ENCODE results near the gene DHFR.
"Not testable (repeated sequence)": the region's sequence is repeated elsewhere in the genome, so short reads cannot be mapped to it uniquely, and the experiment has no call there.

The DHFR gene

GRCh38 chr5:80588858-80589540, 65.8 kb downstream of the DHFR start:
- TF ChIP-seq MYC (IDR thresholded peaks at IDR 0.05; ENCODE audit: low read depth, low read length): no peak
- no peak for TF ChIP-seq CTCF (IDR thresholded peaks at IDR 0.05; ENCODE audit: low read depth, low read length)
- no peak for TF ChIP-seq POLR2A (IDR thresholded peaks at IDR 0.05; ENCODE audit: extremely low read depth, insufficient read length)
- no peak for TF ChIP-seq MAX (IDR thresholded peaks at IDR 0.05; ENCODE audit: low read depth, low read length)
- H3K4me3 ChIP-seq (ENCODE audit: low read depth, low read length): no peak overlapping the region
- no peak for DNase-seq (ENCODE audit: low read depth)

GRCh38 chr5:80584770-80585169, 70.0 kb downstream of the DHFR start:
- TF ChIP-seq CTCF (IDR thresholded peaks at IDR 0.05; ENCODE audit: low read depth, low read length) (no peak), MYC (IDR thresholded peaks at IDR 0.05; ENCODE audit: low read depth, low read length) (no peak), POLR2A (IDR thresholded peaks at IDR 0.05; ENCODE audit: extremely low read depth, insufficient read length) (no peak), MAX (IDR thresholded peaks at IDR 0.05; ENCODE audit: low read depth, low read length) (no peak)
- DNase-seq (ENCODE audit: low read depth): no peak
- H3K4me3 ChIP-seq (ENCODE audit: low read depth, low read length): no peak overlapping the region

GRCh38 chr5:80580291-80580690, 74.5 kb downstream of the DHFR start:
- DNase-seq (ENCODE audit: low read depth); H3K4me3 ChIP-seq (ENCODE audit: low read depth, low read length): not testable (repeated sequence)

- no peak for DNase-seq (ENCODE audit: low read depth)
- TF ChIP-seq MYC (IDR thresholded peaks at IDR 0.05; ENCODE audit: low read depth, low read length): no peak
- TF ChIP-seq POLR2A (IDR thresholded peaks at IDR 0.05; ENCODE audit: extremely low read depth, insufficient read length): no peak
- no peak for TF ChIP-seq CTCF (IDR thresholded peaks at IDR 0.05; ENCODE audit: low read depth, low read length)
- no peak for TF ChIP-seq MAX (IDR thresholded peaks at IDR 0.05; ENCODE audit: low read depth, low read length)
- H3K4me3 ChIP-seq (ENCODE audit: low read depth, low read length): no peak overlapping the region
Observed at GRCh38 chr5:80579050-80579449, 75.7 kb downstream of the DHFR start.

GRCh38 chr5:80577707-80578106, 77.1 kb downstream of the DHFR start:
- no peak for DNase-seq (ENCODE audit: low read depth)
- H3K4me3 ChIP-seq (ENCODE audit: low read depth, low read length): no peak overlapping the region
- no peak for TF ChIP-seq MAX (IDR thresholded peaks at IDR 0.05; ENCODE audit: low read depth, low read length)
- TF ChIP-seq CTCF (IDR thresholded peaks at IDR 0.05; ENCODE audit: low read depth, low read length): no peak
- TF ChIP-seq MYC (IDR thresholded peaks at IDR 0.05; ENCODE audit: low read depth, low read length): no peak
- no peak for TF ChIP-seq POLR2A (IDR thresholded peaks at IDR 0.05; ENCODE audit: extremely low read depth, insufficient read length)

GRCh38 chr5:80576383-80576782, 78.4 kb downstream of the DHFR start:
- no peak for DNase-seq (ENCODE audit: low read depth)
- TF ChIP-seq CTCF (IDR thresholded peaks at IDR 0.05; ENCODE audit: low read depth, low read length): no peak
- TF ChIP-seq MYC (IDR thresholded peaks at IDR 0.05; ENCODE audit: low read depth, low read length): no peak
- no peak for TF ChIP-seq MAX (IDR thresholded peaks at IDR 0.05; ENCODE audit: low read depth, low read length)
- TF ChIP-seq POLR2A (IDR thresholded peaks at IDR 0.05; ENCODE audit: extremely low read depth, insufficient read length): no peak
- no peak overlapping the region for H3K4me3 ChIP-seq (ENCODE audit: low read depth, low read length)
